ENCODE measurements around the gene CENPX. TPM values are rescaled to one million over a fixed set of nuclear protein-coding genes. Genes with fewer than 3 reads are reported as not detected.
A peak's percentile ranks its signal among the peaks of the same experiment; 100 is the strongest.

Gene CENPX
- total and polyA plus RNA-seq, 2 experiments from 2014 or later = 58.2 to 83.2 TPM

GRCh38 chr17:82024859-82025258 is 2.2 kb upstream of the CENPX start:
- Histone ChIP-seq H3K4me1 (ENCODE audit: insufficient read depth) (peaks cover 19% of the 10 kb centered on the region), H3K9me3 (ENCODE audit: low read depth) (no peaks in the 10 kb centered on the region), H3K4me3 (no peak overlapping the region), H3K4me2 (no peak overlapping the region), H3K36me3 (replicated peaks; ENCODE audit: insufficient read depth, low read depth) (no peaks in the 10 kb centered on the region), H3K27me3 (no peaks in the 10 kb centered on the region), H3K79me2 (peaks cover 11% of the 10 kb centered on the region), H2AFZ (no peak overlapping the region), H3K9me2 (replicated peaks; ENCODE audit: insufficient read depth) (no peaks in the 10 kb centered on the region), H4K20me1 (ENCODE audit: insufficient read depth, poor library complexity, severe bottlenecking) (no peaks in the 10 kb centered on the region), H3K27ac (no peak overlapping the region)
- no peak for DNase-seq (ENCODE audit: low spot score)
- TF ChIP-seq CTCF (IDR thresholded peaks at IDR 0.05; ENCODE audit: poor library complexity) (no peak), EZH2 (IDR thresholded peaks at IDR 0.05; ENCODE audit: borderline replicate concordance) (no peak), EZH2phosphoT487 (IDR thresholded peaks at IDR 0.05; ENCODE audit: low read depth, severe bottlenecking, unreplicated experiment) (no peak)
- 96% methylated on average over 17 of the region's 17 CpGs for WGBS (ENCODE audit: low lambda C conversion rate, missing lambda C conversion rate)

GRCh38 chr17:82023447-82024241 is 966 bp upstream of the CENPX start:
- Histone ChIP-seq H3K9me2 (replicated peaks; ENCODE audit: insufficient read depth) (no peaks in the 10 kb centered on the region), H3K4me3 (peak overlapping the region; percentile 30), H3K27ac (no peak overlapping the region), H3K36me3 (replicated peaks; ENCODE audit: insufficient read depth, low read depth) (no peaks in the 10 kb centered on the region), H3K79me2 (peaks cover 11% of the 10 kb centered on the region), H3K4me2 (peak overlapping the region; percentile 88), H3K4me1 (ENCODE audit: insufficient read depth) (peaks cover 19% of the 10 kb centered on the region), H2AFZ (peak overlapping the region; percentile 41), H3K9me3 (ENCODE audit: low read depth) (no peaks in the 10 kb centered on the region), H4K20me1 (ENCODE audit: insufficient read depth, poor library complexity, severe bottlenecking) (no peaks in the 10 kb centered on the region), H3K27me3 (no peaks in the 10 kb centered on the region)
- peak; percentile 55 for DNase-seq (ENCODE audit: low spot score)
- no peak for TF ChIP-seq CTCF (IDR thresholded peaks at IDR 0.05; ENCODE audit: poor library complexity)
- TF ChIP-seq EZH2phosphoT487 (IDR thresholded peaks at IDR 0.05; ENCODE audit: low read depth, severe bottlenecking, unreplicated experiment) = no peak
- no peak for TF ChIP-seq EZH2 (IDR thresholded peaks at IDR 0.05; ENCODE audit: borderline replicate concordance)
- WGBS (ENCODE audit: low lambda C conversion rate, missing lambda C conversion rate) = 11% methylated on average over 47 of the region's 55 CpGs

- no peak for TF ChIP-seq EZH2 (IDR thresholded peaks at IDR 0.05; ENCODE audit: borderline replicate concordance)
- no peak for TF ChIP-seq CTCF (IDR thresholded peaks at IDR 0.05; ENCODE audit: poor library complexity)
- no peak for TF ChIP-seq EZH2phosphoT487 (IDR thresholded peaks at IDR 0.05; ENCODE audit: low read depth, severe bottlenecking, unreplicated experiment)
- Histone ChIP-seq H3K4me2 (peak within 1 kb of the TSS; percentile 90), H3K27me3 (no peaks in the 10 kb centered on the region), H3K27ac (no peak within 1 kb of the TSS), H3K36me3 (replicated peaks; ENCODE audit: insufficient read depth, low read depth) (no peaks in the 10 kb centered on the region), H3K4me3 (peak within 1 kb of the TSS; percentile 32), H3K9me2 (replicated peaks; ENCODE audit: insufficient read depth) (no peaks in the 10 kb centered on the region), H3K9me3 (ENCODE audit: low read depth) (no peaks in the 10 kb centered on the region), H3K79me2 (peaks cover 11% of the 10 kb centered on the region), H3K4me1 (ENCODE audit: insufficient read depth) (peaks cover 19% of the 10 kb centered on the region), H2AFZ (peak within 1 kb of the TSS; percentile 41), H4K20me1 (ENCODE audit: insufficient read depth, poor library complexity, severe bottlenecking) (no peaks in the 10 kb centered on the region)
- WGBS (ENCODE audit: low lambda C conversion rate, missing lambda C conversion rate) = 2% methylated on average over 28 of the region's 42 CpGs
- DNase-seq (ENCODE audit: low spot score) = peak; percentile 100
Measured at GRCh38 chr17:82022981-82023446, 336 bp upstream of the CENPX start, which contains the start of gene LRRC45. LRRC45 (plus strand) TSS chr17:82023305; CDS start chr17:82023644, 339 bp downstream.
